Measurements from ENCODE around the gene LAMA4.

Gene LAMA4

DNA sequence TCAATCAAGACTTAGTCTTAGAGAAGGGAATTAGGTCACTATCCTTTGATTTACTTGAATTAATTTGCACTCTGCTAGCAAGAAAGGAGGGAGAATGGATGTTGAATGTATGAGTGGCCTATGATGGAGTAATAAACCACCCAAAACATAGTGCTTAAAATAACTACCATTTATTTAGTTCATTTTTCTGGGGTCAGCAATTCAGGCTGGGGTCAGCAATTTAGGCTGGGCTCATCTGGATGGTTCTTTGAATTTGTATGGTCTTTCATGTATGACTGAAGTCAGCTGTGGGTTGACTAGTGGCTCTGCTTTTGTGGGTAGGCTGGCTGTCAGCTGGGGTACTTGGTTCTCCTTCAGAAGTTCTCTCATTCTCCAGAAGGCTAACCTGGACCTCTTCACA is 21.0 kb upstream of the LAMA4 start:
- DNase-seq: no peak

DNA sequence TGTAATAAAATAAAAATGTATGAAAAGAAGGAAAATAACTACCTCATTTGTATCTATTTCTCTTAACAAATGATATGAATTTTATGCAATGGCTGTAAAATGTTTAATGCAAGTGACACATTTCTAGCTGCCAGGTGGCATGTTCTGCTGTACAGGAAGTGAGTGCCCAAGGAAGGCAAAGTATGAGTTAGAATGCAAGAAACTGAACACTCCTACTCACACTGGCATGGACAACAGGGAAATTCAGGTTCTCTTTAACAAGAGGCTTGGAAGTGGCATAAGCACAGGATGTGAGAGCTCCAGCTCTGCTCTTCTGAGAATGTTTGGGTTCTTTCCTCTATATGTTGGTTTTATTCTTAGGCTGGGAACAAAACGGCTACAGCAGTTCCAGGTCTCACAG is 20.4 kb upstream of the LAMA4 start:
- no peak for DNase-seq

DNA sequence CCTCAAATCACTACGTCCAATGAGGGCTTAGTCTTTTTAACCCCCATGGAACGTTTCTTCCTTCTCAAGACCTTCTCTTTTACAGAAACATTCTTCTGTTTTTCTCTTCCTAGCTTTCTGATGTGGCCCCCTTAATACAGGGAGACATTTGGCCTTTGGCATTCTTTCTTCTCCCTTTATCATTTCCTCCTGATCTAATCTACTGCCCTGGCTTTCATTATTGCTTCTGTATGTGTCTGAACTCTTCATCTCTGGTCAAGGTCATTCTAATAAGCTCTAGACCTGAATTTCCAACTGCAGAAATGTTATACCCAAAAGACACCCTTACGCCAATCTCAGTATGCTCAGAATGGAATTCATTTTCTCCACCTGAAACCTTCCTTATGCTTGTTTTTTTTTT is 18.4 kb upstream of the LAMA4 start:
- no peak for DNase-seq

DNA sequence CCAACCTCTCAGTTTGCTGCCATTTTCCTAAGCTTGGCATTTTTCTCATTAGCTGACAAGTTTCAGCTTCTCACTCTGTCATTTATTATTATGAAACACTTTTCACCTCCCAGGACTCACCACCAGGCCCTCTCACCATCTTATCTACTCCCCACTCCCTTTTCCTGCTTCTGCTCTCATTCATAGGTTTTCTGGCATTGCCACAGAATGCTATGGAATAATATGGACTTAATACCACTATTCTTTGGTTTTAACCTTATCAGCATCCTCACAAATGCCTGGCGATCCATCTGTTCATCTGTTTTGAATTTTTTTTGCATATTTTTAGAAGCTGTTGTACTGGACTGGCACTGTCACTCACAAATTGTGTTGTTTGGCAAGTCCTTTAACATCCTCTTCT is 16.4 kb upstream of the LAMA4 start:
- DNase-seq: no peak

DNA sequence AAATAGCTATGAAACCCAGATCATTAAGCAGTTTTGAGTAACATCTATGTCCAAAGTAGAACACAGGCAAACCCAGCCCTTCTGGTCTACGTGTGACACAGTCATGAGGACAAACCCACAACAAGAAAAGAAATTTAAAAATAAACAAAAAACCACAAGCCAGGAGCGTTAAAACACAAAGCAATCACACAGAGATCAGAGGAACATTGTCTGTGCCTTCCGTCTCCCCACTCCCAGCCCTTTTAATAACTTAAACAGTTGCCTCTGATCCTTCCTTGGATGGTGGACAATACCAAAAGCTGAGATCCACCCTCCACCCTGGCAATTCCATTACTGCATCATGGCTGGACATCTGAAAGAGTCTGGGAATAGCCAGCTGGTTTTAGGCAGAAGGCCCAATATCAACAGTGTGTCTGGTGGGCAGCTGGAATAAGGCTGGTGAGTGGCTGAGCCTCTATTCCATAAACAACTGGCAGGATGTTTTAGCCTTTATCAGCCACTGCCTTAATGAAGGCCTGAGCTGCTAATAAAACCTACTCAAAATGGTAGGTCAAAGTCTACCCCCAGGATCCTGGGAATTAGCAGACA is 15.7 kb upstream of the LAMA4 start:
- DNase-seq: no peak

DNA sequence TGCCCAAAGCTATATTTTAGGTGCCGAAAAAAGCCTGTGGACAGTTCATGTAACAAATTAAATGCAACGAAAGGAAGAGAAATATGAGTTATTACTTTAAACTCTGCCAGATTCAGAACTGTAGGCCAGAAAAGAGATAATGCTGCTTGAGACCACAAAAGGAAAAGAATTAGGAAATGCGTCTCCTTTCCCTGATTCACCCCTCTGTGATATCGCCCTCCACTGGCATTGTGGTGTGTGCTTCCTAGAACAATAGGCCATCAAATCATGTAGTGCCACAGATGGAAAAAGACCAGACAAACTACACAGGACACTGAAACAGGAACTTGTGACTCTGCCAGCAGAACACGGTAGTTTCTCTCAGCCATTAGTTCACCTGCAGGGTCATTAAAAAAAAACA is 14.7 kb upstream of the LAMA4 start:
- DNase-seq: peak; percentile 48

DNA sequence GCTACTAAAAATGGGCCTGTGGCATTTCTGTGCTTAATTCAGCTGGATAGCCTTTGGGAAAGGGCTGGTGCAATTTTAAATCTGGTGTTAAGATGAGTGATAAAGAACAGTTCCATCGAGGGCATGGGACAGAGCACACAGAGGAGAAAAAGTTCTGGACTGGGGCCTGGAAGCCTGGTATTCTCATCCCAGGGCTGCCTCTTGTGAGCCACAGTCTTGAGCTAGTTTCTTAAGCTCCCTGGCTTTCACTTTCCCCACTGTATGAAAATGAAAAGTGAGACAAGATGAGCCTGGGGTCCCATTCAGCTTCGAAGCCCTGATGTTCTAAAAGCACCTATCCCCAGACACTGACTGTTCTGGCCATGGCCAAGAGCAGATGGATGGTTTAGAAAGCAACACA is 14.3 kb upstream of the LAMA4 start:
- no peak for DNase-seq

DNA sequence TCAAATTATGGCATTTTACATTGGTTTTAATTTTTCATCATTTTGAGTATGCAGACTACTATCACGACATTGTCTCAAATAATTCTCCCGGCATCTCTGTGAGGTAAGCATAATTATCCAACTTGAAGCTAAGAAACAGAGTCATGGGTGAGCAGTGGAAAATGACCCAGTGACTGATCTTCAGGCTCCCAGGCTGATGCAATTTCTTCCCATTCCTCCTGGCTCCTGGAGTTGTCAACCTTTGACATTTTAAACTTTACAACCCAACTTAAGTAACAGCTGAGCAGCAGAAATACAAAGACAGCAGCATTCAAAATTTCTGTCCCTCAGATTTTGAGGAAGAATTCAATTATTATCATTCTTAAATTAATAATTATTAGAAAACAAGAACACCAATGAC is 13.7 kb upstream of the LAMA4 start:
- no peak for DNase-seq

DNA sequence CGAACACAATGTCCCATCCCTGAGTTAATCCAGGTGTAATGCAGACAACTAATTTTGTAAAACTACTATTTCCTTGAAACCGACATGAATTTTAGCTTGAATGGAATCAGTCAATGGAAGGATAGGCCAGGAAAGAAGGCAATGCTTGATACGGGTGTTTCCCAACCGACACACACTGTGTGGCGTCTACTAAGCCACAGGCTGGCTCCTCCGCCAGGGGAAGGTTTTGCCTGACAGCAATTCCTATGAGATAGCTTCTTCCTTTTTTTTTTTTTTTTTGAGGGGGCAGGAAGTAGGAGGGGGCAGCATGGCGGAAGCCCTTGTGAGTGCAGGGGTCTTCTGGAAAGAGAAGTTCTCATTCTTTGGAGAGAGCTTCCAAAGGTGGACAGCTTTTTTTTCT is 12.0 kb upstream of the LAMA4 start:
- peak; percentile 10 for DNase-seq

DNA sequence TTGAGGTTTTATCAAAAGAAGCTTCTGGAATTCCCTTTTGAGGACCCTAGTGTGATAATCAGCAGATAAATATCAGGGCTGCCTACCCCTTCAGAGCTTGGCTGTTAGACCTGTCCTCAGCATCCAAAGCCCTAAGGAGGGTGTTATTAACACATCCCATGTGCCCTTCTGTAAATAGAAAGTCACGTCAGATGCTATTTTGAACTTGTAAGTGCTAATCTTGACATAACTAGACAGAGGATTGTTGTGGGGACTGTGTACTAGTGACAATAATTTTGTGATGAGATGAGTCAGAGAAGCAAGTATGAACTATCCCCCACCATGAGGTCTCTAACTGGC is 4.9 kb upstream of the LAMA4 start:
- no peak for DNase-seq

DNA sequence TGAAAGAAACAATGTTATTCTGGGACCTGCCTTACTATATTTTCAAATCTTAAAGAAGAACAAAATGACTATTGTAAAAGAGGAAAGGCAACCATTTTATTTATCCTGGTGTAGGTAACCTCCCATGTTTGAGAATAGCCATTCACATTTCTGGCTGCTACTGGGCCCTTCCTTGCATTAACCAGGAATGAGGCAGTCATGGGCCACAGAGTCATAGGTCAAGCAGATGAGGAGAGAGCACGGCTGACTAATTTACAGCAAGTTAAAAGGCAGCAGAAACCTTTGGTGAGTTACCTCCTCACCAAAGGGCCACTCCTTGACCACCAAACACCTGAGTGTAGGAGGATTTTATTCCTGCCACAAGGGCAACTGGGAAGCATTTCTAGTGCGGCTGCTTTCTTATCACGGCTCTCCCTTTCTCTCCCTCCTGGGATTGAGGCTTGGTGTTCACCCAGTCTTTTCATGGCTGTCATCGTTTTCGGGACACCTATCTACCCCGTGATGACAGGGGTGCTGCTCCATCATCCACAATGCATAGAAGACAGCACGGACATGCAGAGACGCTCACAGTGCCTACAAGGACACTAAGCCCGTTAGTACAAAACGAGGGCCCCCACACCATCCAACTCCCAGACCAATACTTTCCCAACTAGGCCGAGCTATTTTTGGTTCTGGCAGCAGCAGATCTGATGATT is 4.4 kb upstream of the LAMA4 start:
- no peak for DNase-seq

DNA sequence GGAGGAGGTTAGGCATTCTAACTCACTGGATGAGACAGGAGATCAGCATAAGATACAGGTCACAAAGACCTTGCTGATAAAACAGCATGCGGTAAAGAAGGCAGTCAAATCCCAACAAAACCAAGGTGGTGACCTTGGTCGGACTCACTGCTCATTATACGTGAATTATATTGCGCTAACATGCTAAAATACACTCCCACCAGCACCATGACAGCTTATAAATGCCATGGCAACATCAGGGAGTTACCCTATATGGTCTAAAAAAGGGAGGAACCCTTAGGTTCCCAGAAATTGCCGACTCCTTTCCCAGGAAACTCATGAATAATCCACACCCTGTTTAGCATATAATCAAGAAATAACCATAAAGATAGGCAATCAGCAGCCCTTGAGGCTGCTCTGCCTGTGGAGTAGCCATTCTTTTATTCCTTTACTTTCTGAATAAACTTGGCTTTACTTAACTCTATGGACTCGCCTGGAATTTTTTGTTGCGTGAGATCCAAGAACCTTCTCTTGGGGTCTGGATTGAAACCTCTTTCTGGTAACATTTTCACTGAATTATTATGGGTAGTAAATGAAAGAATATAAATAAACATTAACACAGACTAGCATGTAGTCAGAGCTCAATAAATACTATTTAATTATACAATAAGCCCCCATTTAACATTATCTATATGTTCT is 3.0 kb upstream of the LAMA4 start:
- DNase-seq: no peak

DNA sequence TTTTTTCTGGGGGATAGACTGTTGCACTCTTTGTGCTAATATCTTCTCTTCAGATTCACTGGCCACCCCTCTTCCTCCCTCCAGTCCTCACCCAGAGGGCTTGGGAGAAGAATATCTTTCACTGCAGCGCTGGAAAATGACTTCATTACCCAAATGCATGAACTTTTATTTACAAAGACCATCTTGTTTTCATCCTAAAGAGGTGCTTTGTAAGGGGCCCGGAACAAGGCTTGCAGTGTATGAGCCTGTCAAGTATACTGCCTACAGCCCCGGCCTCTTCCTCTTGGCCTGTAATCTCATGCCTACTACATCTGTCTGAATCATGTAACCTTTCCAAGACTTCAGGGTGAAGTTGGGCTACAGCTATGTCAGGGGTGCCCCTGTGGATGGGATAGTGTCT is 554 bp upstream of the LAMA4 start:
- DNase-seq: no peak

DNA sequence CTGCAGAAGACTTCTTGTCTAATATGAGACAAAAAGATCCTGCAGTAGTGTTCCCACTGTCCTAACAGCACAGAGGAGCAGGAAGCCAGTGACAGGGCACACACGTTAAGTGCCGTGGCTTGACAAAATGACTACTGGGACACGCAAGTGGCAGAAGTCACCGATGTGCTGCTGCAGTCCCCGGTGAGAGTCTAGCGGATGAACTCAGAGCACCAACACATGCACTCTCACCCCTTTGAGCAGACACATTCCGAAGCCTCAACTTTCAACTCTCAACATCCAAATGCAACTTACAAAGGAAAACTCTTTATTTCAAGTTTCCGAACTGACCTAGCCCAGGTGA is 898 bp downstream of the LAMA4 start:
- DNase-seq: no peak

DNA sequence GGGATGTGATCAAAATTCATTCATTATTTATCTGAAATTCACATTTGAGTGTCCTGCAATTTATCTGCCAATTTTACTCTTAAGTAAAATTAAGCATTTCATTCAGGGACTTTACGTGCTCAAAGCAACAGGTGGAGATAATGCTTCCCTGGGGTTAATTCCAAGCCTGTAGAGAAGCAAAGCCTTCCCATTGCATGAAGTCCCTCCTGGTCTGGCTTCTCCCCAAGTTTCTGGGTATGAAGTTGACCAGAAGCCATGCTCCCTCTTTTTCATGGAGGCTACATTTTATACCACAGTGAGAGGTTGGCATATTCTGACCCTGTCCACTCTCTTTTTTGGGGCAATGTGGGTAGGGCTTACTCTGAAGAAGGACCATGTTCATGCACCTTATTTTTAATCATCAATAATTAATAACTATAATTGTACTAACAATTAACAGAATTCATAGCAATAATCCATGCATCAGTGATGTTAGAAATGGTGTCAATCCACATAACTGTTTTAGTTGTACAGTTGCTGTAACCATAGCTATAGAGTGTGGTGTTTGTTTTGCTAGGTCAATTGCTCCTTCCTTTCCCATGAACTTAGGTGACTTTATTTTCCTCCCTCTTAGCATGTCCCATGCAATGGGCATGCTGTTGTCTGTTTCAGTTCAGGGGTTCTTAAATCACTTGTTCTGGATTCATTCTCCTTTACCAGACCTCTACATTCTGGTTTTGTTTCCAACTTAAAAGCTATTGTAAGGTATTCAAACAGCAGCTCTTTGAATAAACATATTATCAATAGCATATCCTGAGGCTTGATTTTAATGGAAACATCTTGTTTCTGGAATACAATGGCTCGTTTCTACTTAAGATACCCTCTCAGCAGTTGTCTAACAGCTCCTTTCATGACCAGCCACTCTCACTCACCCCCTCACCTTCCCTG is 1.5 kb downstream of the LAMA4 start:
- DNase-seq: no peak

DNA sequence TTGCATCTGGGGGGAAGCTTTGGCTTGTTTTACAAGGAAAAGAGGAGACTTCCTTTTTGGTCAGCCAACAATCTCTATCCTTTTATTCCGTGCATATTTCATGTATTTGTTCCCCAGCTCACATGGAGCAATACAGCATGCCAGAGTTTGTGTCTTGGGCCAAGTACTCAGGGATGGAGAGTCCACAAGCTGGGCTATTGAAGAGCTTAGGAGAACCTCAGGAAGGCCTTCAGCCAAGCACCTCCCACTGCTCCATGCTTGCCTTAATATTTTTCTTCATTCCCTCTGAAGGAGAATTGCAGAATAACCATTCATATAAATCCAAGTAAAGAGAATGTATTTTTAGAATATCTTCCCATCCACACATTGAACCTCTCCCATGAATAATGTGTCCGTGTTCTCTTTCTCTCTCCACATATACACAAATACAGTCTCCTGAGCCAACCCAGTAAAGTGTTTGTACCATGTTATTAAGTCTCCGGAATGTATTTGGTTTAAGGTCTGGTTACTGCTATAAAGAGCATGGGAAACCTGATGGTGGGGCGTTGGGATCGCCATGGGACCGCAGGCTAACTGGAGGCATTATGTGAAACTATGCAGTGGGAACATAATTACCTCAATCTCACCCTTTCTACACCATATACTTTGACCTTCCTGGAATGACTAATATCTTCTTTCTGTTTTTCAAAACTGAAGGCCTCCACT is 3.0 kb downstream of the LAMA4 start:
- no peak for DNase-seq

DNA sequence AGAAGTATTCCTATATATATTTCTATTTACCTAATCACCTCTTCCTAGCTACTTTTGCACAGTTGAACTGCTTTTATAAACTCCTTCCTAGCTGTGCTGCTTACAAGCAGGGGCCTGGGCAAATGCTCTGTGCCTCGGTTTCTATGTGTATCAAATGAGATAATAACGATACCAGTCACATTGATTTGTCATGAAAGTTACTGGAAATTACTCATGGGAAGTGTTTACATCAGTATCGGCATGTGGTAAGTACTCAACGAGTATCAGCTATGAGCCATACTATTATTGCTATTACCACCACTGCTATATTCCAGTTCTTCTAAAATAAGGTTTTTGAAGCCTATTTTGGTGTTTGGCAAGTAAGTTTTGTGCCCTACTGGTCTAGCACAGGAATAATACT is 4.9 kb downstream of the LAMA4 start:
- no peak for DNase-seq

DNA sequence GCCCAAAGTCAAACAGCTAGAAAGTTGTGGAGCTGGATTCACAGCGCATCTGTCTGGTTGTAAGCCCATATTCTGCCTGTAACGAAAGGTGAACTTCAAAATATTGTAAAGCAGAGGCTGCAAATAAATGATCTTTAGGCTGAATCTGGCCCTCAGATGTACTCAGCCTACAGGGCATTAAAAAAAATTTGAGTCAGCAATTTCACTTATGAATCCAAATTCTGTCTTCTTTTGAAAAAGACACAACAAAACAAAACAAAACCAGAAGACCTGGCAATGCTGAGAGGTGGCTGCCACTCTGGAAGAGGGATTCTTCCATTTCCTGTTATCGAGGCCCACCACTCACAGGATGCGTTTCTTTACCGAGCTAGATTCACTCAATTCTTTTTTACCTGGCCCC is 7.1 kb downstream of the LAMA4 start:
- no peak for DNase-seq

DNA sequence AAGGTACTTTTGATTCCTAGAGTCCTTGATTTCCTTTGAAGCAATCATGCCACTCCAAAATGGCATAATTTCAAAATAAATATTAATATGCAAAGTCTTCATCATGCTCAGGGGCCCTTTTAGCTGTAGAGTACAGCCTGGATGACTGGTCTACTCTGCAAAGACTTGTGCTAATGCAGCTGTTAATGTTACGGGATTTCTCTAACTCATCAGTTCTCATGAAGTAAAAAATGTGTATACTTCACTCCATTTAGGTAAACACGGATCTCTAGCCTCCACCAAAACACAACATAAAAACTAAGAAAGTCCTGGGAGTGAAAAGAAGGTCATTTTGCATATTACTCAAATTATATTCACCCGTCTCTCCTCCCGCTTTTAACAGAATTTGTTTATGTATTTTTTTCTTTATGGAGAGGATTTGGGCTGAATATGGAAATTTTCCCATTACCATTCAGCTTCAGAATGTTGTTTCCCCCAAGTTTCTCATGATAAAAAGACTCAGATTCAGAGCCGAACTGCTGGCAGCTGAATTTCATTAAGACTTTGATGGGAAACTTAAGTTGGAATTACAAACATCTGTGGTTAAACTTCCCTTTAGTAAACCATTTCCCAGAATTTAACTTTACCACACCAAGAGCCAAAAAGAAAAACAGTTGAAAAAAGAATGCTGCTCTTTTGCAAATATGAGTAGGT is 8.7 kb downstream of the LAMA4 start:
- DNase-seq: no peak

DNA sequence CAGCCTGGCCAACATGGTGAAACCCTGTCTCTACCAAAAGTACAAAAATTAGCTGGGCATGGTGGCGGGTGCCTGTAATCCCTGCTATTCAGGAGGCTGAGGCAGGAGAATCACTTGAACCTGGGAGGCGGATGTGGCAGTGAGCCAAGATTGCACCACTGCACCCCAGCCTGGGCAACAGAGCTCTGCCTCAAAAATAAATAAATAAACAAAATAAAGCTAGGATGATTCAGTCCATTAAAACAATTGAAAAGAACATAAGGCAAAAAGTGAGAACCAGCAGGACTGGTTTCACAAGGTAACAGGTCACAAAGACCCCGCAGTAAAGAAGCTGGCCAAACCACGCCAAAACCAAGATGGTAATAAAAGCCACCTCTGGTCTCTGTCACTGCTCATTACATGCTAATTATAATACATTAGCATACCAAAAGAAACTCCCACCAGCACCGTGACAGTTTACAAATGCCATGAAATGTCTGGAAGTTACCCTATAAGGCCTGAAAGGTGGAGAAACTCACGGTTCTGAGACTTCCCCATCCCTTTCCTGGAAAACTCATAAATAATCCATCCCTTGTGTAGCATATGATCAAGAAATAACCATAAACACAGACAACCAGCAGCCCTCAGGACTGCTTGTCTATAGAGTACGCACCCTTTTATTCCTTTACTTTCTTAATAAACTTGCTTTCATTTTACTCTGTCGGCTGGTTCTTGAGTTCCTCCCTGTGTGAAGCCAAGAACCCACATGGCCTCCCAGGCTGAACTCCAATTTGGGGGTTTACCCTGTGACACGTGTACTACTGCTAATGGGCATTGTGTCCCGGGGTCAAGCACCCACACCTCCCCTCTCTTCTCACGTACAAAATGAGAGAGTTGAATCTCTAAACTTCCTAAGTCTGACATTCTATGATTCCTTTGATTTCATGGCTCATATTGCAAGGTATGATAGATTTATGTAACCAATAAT is 10.2 kb downstream of the LAMA4 start:
- DNase-seq: no peak

DNA sequence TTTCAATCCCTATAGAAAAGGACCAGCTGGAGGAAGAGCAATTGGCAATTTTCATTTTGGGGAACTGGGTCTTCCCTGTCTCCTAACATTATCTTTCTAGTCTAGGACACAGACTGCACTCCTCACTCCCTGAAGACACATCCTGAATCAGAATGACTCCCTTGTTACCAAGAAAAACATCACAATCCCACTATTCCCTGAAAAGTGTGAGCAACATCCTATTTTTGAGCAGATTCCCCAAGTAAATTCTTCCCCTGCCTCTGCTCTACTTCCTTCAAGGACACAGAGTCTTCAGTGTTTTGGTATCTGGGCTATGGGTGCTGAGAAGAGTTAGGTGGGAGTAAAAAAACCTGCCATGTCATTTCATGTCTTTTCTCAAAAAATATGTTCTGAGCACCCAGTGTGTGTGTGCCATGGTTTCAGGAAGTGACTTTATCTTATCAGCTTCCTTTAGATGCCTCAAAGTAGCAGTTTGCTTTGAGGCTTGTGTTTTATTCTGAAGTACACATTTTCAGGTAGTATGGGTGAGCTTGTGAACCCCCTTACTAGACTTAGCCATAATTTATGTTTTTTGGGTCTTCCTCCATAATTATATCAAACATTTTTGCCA is 12.4 kb downstream of the LAMA4 start:
- peak; percentile 62 for DNase-seq

All from hematopoietic multipotent progenitor cell treated with erythropoietin and hydrocortisone succinate and interleukin-3 and kit ligand, for 4 days (in vitro differentiated cells).